ENCODE results near the gene PTPRD. TPM values are rescaled to one million over a fixed set of nuclear protein-coding genes. Genes with fewer than 3 reads are reported as not detected.

The PTPRD gene
- total and polyA plus RNA-seq, 2 donors (not counting 1 experiment from before 2014, with no cell fraction given) = 0.35 to 4.8 TPM

GRCh38 chr9:10235376-10235775 is 377.4 kb downstream of the PTPRD start:
- H2AFZ ChIP-seq (ENCODE audit: low read length) = no peak overlapping the region
- H3K4me2 ChIP-seq (ENCODE audit: extremely low read depth, insufficient read depth, low read length) = no peak overlapping the region
- no peaks in the 10 kb centered on the region for H3K27me3 ChIP-seq (ENCODE audit: control insufficient read depth, insufficient read depth, low read length)
- no peaks in the 10 kb centered on the region for H3K36me3 ChIP-seq (ENCODE audit: control insufficient read depth, insufficient read depth, low read length)
- H3K79me2 ChIP-seq (ENCODE audit: control insufficient read depth, insufficient read depth, low read length) = no peaks in the 10 kb centered on the region
- no peak overlapping the region for H3K9ac ChIP-seq (ENCODE audit: insufficient read depth, low read length)
- no peaks in the 10 kb centered on the region for H3K9me3 ChIP-seq (ENCODE audit: control insufficient read depth, insufficient read depth, low read depth, low read length)
- no peaks in the 10 kb centered on the region for H4K20me1 ChIP-seq (ENCODE audit: control insufficient read depth, extremely low read depth, insufficient read depth, low read length)
- no peak overlapping the region for H3K27ac ChIP-seq (ENCODE audit: insufficient read depth, low read length)
- DNase-seq (ENCODE audit: low read depth in 2 of 2) = no peak
- H3K4me3 ChIP-seq (replicated peaks in 1 of 4; ENCODE audit: control extremely low read depth in 1 of 4, insufficient read depth in 1 of 4, low read depth in 3 of 4, low read length in 4 of 4) = no peak overlapping the region
- H3K4me1 ChIP-seq (ENCODE audit: control insufficient read depth, extremely low read depth, insufficient read depth, low read length) = no peaks in the 10 kb centered on the region
- TF ChIP-seq EZH2 (IDR thresholded peaks at IDR 0.05; ENCODE audit: low read length, missing control alignments) (no peak), CTCF (conservative IDR thresholded peaks at IDR 0.05 in 1 of 2, IDR thresholded peaks at IDR 0.05 in 1 of 2; ENCODE audit: low read depth in 1 of 2, low read length in 2 of 2) (no peak)

GRCh38 chr9:10232352-10232930 is 380.4 kb downstream of the PTPRD start:
- Histone ChIP-seq H3K79me2 (ENCODE audit: control insufficient read depth, insufficient read depth, low read length) (no peaks in the 10 kb centered on the region), H3K27me3 (ENCODE audit: control insufficient read depth, insufficient read depth, low read length) (no peaks in the 10 kb centered on the region), H3K4me3 (replicated peaks in 1 of 4; ENCODE audit: control extremely low read depth in 1 of 4, insufficient read depth in 1 of 4, low read depth in 3 of 4, low read length in 4 of 4) (no peak overlapping the region), H3K4me2 (ENCODE audit: extremely low read depth, insufficient read depth, low read length) (no peak overlapping the region), H2AFZ (ENCODE audit: low read length) (no peak overlapping the region), H3K27ac (ENCODE audit: insufficient read depth, low read length) (no peak overlapping the region), H3K9me3 (ENCODE audit: control insufficient read depth, insufficient read depth, low read depth, low read length) (no peaks in the 10 kb centered on the region), H3K9ac (ENCODE audit: insufficient read depth, low read length) (no peak overlapping the region), H3K36me3 (ENCODE audit: control insufficient read depth, insufficient read depth, low read length) (no peaks in the 10 kb centered on the region), H3K4me1 (ENCODE audit: control insufficient read depth, extremely low read depth, insufficient read depth, low read length) (no peaks in the 10 kb centered on the region), H4K20me1 (ENCODE audit: control insufficient read depth, extremely low read depth, insufficient read depth, low read length) (no peaks in the 10 kb centered on the region)
- DNase-seq (ENCODE audit: low read depth in 2 of 2) = peak; percentile 1 to 58
- no peak for TF ChIP-seq EZH2 (IDR thresholded peaks at IDR 0.05; ENCODE audit: low read length, missing control alignments)
- TF ChIP-seq CTCF (conservative IDR thresholded peaks at IDR 0.05 in 1 of 2, IDR thresholded peaks at IDR 0.05 in 1 of 2; ENCODE audit: low read depth in 1 of 2, low read length in 2 of 2) = peak in 1 of 2 donors; percentile 59

- Histone ChIP-seq H3K4me2 (ENCODE audit: extremely low read depth, insufficient read depth, low read length) (no peak overlapping the region), H3K9me3 (ENCODE audit: control insufficient read depth, insufficient read depth, low read depth, low read length) (no peaks in the 10 kb centered on the region), H4K20me1 (ENCODE audit: control insufficient read depth, extremely low read depth, insufficient read depth, low read length) (no peaks in the 10 kb centered on the region), H3K9ac (ENCODE audit: insufficient read depth, low read length) (no peak overlapping the region), H3K4me3 (replicated peaks in 1 of 4; ENCODE audit: control extremely low read depth in 1 of 4, insufficient read depth in 1 of 4, low read depth in 3 of 4, low read length in 4 of 4) (no peak overlapping the region), H3K36me3 (ENCODE audit: control insufficient read depth, insufficient read depth, low read length) (no peaks in the 10 kb centered on the region), H3K4me1 (ENCODE audit: control insufficient read depth, extremely low read depth, insufficient read depth, low read length) (no peaks in the 10 kb centered on the region), H3K79me2 (ENCODE audit: control insufficient read depth, insufficient read depth, low read length) (no peaks in the 10 kb centered on the region), H3K27ac (ENCODE audit: insufficient read depth, low read length) (no peak overlapping the region), H3K27me3 (ENCODE audit: control insufficient read depth, insufficient read depth, low read length) (no peaks in the 10 kb centered on the region), H2AFZ (ENCODE audit: low read length) (no peak overlapping the region)
- TF ChIP-seq CTCF (conservative IDR thresholded peaks at IDR 0.05 in 1 of 2, IDR thresholded peaks at IDR 0.05 in 1 of 2; ENCODE audit: low read depth in 1 of 2, low read length in 2 of 2) = no peak
- TF ChIP-seq EZH2 (IDR thresholded peaks at IDR 0.05; ENCODE audit: low read length, missing control alignments) = no peak
- no peak for DNase-seq (ENCODE audit: low read depth in 2 of 2)
These were observed 382.3 kb downstream of the PTPRD start for GRCh38 chr9:10230512-10230911.

Measured in fibroblast of lung (primary cell).